Body of pancreas (tissue), 4 donors: ENCODE results near the gene PARP1.

ENCODE experiments used
- CTCF ChIP-seq, 7 experiments: fragments of 450-650 bp in 4 of 7; fragments of 200-600 bp in 3 of 7; sonication (generic) in 3 of 7; IDR thresholded peaks; one replicate each; pipeline ENCODE4 v1.5.1; 2016 to 2019; ENCODE audit warnings: antibody characterized with exemption in 7 of 7
- POLR2A ChIP-seq, 3 donors: fragments of 450-650 bp; IDR thresholded peaks; one replicate each; pipeline ENCODE4 v1.6.1; 2016; ENCODE audit warnings: antibody characterized with exemption in 3 of 3, mild to moderate bottlenecking in 2 of 3

GRCh38 chr1:226349801-226350518 lies 57.9 kb downstream of the PARP1 start:
- no peak for TF ChIP-seq CTCF (IDR thresholded peaks at IDR 0.05)
- no peak for TF ChIP-seq POLR2A (IDR thresholded peaks at IDR 0.05)
